A673 (cell line): ENCODE data around the gene GAK.

Experiments
- EZH2 ChIP-seq: fragments of 200-600 bp; sonication (generic); IDR thresholded peaks from 2 replicates; pipeline ENCODE4 v1.6.1; 2017; ENCODE audit warnings: borderline replicate concordance, low read depth, mild to moderate bottlenecking, mixed read lengths, antibody characterized with exemption, low read length; ENCODE audit not compliant: poor library complexity, severe bottlenecking
- TF ChIP-seq, protein P1 (sequence below): fragments of 300-800, 200-600 bp; sonication (generic); conservative IDR thresholded peaks from 2 replicates; pipeline ENCODE4 v1.5.1; 2017; ENCODE audit warnings: low read depth, mild to moderate bottlenecking, antibody characterized with exemption, low read length, moderate library complexity, mixed read lengths

DNA sequence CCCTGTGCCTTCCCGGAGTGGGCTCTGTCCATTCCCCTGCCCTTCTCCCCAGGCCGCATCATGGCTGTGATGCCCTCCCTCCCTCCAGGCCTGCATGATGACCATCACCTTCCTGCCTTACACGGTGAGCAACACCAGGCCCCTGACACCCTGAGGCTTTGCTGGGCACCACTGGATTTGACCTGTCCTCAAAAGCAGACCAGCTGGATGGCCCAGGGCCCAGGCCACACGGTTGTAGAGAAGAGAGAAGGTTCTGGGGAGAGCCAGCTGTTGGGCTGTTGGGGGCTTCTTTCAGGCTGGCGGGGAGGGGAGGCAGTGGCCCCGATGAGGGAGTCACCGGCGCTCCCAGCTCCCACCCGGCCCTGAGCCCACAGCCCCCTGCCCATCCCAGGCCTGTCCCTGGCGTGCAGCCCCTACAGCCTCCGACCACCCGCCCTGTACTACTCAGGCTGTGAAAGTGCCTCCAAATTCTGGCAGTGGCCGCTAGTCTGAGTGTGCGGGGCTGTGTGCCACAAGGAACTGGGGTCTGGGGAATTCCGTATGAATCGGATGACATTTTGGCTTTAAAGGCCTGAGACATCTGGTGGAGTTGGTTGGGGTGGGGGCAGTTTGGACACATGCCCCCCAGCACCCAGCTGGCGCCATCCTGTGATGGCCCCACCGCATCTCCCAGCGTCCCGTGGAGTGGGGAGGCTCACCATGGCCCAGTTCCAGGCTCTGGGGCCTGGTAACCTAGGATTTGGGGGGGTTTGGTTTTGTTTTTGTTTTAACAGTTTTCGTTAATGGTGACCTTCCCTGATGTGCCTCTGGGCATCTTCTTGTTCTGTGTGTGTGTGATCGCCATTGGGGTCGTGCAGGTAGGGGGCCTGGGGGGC is 19.7 kb upstream of the GAK start:
- TF ChIP-seq, protein P1, sequence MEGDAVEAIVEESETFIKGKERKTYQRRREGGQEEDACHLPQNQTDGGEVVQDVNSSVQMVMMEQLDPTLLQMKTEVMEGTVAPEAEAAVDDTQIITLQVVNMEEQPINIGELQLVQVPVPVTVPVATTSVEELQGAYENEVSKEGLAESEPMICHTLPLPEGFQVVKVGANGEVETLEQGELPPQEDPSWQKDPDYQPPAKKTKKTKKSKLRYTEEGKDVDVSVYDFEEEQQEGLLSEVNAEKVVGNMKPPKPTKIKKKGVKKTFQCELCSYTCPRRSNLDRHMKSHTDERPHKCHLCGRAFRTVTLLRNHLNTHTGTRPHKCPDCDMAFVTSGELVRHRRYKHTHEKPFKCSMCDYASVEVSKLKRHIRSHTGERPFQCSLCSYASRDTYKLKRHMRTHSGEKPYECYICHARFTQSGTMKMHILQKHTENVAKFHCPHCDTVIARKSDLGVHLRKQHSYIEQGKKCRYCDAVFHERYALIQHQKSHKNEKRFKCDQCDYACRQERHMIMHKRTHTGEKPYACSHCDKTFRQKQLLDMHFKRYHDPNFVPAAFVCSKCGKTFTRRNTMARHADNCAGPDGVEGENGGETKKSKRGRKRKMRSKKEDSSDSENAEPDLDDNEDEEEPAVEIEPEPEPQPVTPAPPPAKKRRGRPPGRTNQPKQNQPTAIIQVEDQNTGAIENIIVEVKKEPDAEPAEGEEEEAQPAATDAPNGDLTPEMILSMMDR, result no peak
- no peak for TF ChIP-seq EZH2
